Upper lobe of right lung (tissue), 1 donor: ENCODE data around the gene ATAD5. TPM values are rescaled to one million over a fixed set of nuclear protein-coding genes. Genes with fewer than 3 reads are reported as not detected.
"Not testable (repeated sequence)": the region's sequence is repeated elsewhere in the genome, so short reads cannot be mapped to it uniquely, and the experiment has no call there.

ENCODE experiments used
- ATAC-seq: fragments of 200-7000 bp; cut with Tn5 transposase; one replicate; pipeline ENCODE4 v1.9.1; 2020; ENCODE audit warnings: mild to moderate bottlenecking, moderate library complexity
- DNase-seq: peaks from one replicate; pipeline ENCODE4 v3.0.0-alpha.2; 2020
- H3K27ac ChIP-seq: fragments of 200-600 bp; one replicate; pipeline ENCODE4 v1.8.0; 2022
- H3K27me3 ChIP-seq: fragments of 200-600 bp; one replicate; pipeline ENCODE4 v1.8.0; 2022; ENCODE audit warnings: mild to moderate bottlenecking
- H3K36me3 ChIP-seq: fragments of 200-600 bp; one replicate; pipeline ENCODE4 v1.8.0; 2022
- H3K4me1 ChIP-seq: fragments of 200-600 bp; one replicate; pipeline ENCODE4 v1.8.0; 2022
- H3K4me3 ChIP-seq: fragments of 200-600 bp; one replicate; pipeline ENCODE4 v1.8.0; 2022; ENCODE audit warnings: mild to moderate bottlenecking
- H3K9me3 ChIP-seq: fragments of 200-600 bp; one replicate; pipeline ENCODE4 v1.8.0; 2022
- intact Hi-C: fragments of 100-400 bp; cut with DNase I; formaldehyde crosslinking; loops from one replicate; pipeline ENCODE4 v1.11.0; 2022
- total RNA-seq: library from RNA; stranded (reverse); fragmentation: NEBNext Ultra II Directional; extraction: Animal tissue kit (Norgen Biotek cat#: 25700); gene quantifications from one replicate; pipeline ENCODE4 v1.2.1, GENCODE V29; 2021
- TF ChIP-seq, protein P1 (sequence below): fragments of 200-600 bp; IDR thresholded peaks from one replicate; pipeline ENCODE4 v1.8.0; 2022; ENCODE audit warnings: antibody characterized with exemption
- donor health status: DM: no; HTN: yes; CAD: no; lungs with severe emphysema.

ATAD5 gene
- total RNA-seq, 1 donor from 2014 or later, result 1.1 TPM

DNA sequence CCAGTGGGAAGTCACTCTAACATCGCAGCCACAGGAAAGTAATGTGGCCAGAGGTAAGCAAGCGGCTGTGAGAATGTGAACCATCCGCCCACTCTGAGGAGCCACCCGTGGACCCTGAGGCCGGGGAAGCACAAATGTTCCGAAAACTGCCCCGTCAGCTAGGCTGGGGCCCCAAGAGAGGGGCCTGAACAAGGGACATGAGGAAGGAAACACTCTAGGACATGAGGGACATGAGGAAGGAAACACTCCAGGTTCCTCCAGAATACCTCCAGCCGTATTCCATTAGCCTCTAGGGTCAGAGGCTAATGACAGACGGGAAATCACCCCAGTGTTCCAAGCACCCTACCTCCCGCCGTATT lies 74.0 kb downstream of the ATAD5 start:
- no peaks in the 10 kb centered on the region for H3K9me3 ChIP-seq
- DNase-seq (no peak), ATAC-seq (peak; percentile 61)
- peak overlapping the region; percentile 84 for H3K4me3 ChIP-seq
- TF ChIP-seq, protein P1, sequence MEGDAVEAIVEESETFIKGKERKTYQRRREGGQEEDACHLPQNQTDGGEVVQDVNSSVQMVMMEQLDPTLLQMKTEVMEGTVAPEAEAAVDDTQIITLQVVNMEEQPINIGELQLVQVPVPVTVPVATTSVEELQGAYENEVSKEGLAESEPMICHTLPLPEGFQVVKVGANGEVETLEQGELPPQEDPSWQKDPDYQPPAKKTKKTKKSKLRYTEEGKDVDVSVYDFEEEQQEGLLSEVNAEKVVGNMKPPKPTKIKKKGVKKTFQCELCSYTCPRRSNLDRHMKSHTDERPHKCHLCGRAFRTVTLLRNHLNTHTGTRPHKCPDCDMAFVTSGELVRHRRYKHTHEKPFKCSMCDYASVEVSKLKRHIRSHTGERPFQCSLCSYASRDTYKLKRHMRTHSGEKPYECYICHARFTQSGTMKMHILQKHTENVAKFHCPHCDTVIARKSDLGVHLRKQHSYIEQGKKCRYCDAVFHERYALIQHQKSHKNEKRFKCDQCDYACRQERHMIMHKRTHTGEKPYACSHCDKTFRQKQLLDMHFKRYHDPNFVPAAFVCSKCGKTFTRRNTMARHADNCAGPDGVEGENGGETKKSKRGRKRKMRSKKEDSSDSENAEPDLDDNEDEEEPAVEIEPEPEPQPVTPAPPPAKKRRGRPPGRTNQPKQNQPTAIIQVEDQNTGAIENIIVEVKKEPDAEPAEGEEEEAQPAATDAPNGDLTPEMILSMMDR, result no peak
- peaks cover 14% of the 10 kb centered on the region for H3K4me1 ChIP-seq
- peaks cover 26% of the 10 kb centered on the region for H3K36me3 ChIP-seq
- H3K27me3 ChIP-seq, result no peaks in the 10 kb centered on the region
- intact Hi-C loops, result no loop called here
- peak overlapping the region; percentile 85 for H3K27ac ChIP-seq

DNA sequence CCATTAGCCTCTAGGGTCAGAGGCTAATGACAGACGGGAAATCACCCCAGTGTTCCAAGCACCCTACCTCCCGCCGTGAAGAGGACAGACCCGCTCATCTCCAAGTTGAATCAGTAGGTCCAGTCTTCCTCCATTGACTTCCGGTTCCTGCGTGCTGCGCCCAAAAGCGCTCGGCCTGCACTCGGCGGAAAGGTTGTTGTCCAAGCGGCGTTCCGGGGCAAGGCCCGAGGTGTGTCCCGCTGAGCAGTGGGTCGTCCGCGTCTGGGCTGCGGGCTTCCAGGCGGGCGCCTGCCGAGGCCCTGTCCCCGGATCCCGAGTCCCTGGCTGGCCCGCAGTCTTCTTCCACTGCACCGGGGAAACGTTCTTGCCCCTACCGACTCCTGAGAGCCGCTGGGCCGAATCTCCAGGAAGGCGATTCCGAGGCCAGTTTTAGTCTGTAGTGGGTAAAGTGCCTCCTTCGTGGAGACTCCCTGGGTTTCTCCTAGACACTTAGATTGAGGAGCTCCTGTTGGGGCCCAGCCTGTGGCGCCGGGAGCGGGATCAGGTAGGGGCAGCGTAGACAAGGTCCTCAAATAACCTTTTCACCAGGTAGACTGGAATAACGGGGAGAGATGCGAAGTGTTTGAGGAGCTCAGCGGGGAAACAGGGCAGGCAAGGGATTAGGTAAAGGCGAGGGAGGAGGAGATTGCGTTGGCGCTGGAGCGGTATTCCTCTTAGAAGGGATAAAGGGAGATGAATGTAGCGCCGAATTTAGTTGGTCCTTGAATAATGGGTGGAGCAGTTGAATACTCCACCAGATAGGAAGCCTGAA lies 74.5 kb downstream of the ATAD5 start, which contains the start of gene TEFM:
Gene TEFM, minus strand, starts transcription at position 138 of the 811 bp plus-strand sequence. Its CDS starts 40 bp downstream, at position 98.
- Histone ChIP-seq H3K27ac (peak within 1 kb of the TSS; percentile 85), H3K27me3 (no peaks in the 10 kb centered on the region), H3K9me3 (no peaks in the 10 kb centered on the region), H3K4me3 (peak within 1 kb of the TSS; percentile 84), H3K4me1 (peaks cover 14% of the 10 kb centered on the region), H3K36me3 (peaks cover 21% of the 10 kb centered on the region)
- TF ChIP-seq, protein P1, result no peak
- intact Hi-C loops, result no loop called here
- DNase-seq (peak; percentile 95), ATAC-seq (peak; percentile 99)

DNA sequence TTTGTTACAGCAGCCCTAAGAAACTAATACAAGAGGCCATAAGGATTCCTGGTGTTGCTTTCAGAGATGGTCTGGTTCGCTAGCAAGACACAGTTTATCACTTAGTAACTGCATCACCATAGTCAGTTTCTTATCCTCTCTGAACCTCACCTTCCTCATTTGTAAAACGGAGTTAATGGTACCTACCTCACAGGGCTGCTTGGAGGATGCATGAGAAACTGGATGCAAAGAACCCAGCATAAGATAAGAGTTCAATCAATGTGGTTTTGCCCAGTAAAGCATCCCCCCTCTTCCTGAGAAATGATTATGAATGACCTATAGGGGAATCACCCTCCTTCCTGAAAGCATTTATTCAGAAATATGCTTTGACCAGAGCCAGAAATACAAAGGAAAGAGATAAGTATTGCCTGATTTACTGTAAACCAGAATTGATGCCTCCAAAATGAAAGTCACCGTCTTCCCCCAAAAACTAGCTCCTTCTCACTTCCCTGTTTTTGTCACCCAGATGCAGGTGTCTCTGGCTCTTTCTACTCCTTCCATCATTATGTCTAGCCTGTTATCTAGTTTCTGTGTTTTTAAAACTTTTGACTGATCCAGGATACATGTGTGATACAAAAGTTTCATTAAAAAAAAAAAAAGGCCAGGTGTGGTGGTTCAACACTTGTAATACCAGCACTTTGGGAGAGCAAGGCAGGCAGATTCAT lies 77.1 kb downstream of the ATAD5 start:
- H3K4me3 ChIP-seq, result no peak overlapping the region
- peaks cover 14% of the 10 kb centered on the region for H3K4me1 ChIP-seq
- no peak for ATAC-seq
- intact Hi-C loops, result no loop called here
- H3K27ac ChIP-seq, result no peak overlapping the region
- no peak for DNase-seq
- TF ChIP-seq, protein P1, result no peak
- peaks cover 3% of the 10 kb centered on the region for H3K36me3 ChIP-seq
- no peaks in the 10 kb centered on the region for H3K27me3 ChIP-seq
- H3K9me3 ChIP-seq, result no peaks in the 10 kb centered on the region

DNA sequence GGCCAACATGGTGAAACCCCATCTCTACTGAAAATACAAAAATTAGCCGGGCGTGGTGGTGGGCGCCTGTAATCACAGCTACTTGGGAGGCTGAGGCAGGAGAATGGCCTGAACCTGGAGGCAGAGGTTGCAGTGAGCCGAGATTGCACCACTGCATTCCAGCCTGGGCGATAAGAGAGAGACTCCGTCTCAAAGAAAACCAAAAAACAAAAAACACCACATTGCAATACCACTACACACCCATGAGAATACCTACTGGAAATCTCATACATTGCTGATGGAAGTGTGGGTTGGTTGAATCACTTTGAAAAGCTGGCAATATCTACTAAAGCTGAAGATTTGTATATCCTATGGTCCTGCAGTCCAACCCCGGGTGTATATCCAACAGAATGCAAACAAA lies 78.4 kb downstream of the ATAD5 start:
- H3K4me3 ChIP-seq, H3K9me3 ChIP-seq, ATAC-seq, H3K27ac ChIP-seq, intact Hi-C loops, H3K27me3 ChIP-seq, H3K36me3 ChIP-seq: not testable (repeated sequence)
- peaks cover 12% of the 10 kb centered on the region for H3K4me1 ChIP-seq
- peak; percentile 8 for DNase-seq

DNA sequence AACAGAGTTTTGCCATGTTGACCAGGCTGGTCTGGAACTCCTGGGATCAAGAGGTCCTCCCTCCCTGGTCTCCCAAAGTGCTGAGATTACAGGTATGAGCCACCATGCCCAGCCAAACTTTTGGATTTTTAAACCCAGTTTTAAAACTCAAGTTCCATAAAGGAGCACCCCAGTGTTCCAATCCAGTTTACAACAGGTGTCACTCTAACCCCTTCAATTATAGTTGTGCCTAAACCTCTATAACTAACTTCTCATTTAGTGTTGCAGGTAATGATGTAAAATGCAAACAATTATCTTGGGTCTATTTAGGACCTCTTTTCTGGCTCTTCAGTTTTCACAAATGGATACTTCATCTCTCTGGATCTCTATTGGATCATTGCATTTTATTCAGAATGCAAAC lies 82.2 kb downstream of the ATAD5 start:
- Histone ChIP-seq H3K4me3 (no peak overlapping the region), H3K9me3 (no peaks in the 10 kb centered on the region), H3K36me3 (no peaks in the 10 kb centered on the region), H3K4me1 (no peaks in the 10 kb centered on the region), H3K27ac (no peak overlapping the region), H3K27me3 (no peaks in the 10 kb centered on the region)
- intact Hi-C loops, result no loop called here
- TF ChIP-seq, protein P1, result no peak
- no peak for DNase-seq
- no peak for ATAC-seq
